Left lung (tissue), 8 donors: Measurements from ENCODE around the gene GCC2. TPM values are rescaled to one million over a fixed set of nuclear protein-coding genes. Genes with fewer than 3 reads are reported as not detected.

Experiments used
- polyA plus RNA-seq, 6 donors: library from polyadenylated mRNA; unstranded; fragments of 120-200 nt; gene quantifications; one replicate each; pipeline ENCODE4 v1.2.1, GENCODE V29; 2013; ENCODE audit not compliant: insufficient read length in 6 of 6
- total RNA-seq, 2 donors: library from RNA; stranded (reverse); fragmentation: NEBNext Ultra II Directional; extraction: Animal tissue kit (Norgen Biotek cat#: 25700); gene quantifications; one replicate each; pipeline ENCODE4 v1.2.1, GENCODE V29; 2021
- donor health status: DM: no; HTN: yes; CAD: no.
- donor health status: DM: no; HTN: no; CAD: no.

Gene GCC2
- total and polyA plus RNA-seq, 8 donors: 35.0 to 78.4 (median 54.8) TPM

Other genes starting within 250 kb of the GCC2 start
- gene SULT1C3, start 209.2 kb upstream of the GCC2 start, total RNA-seq: not detected
- under 1 TPM in 1 of 6 donors, not detected in 5; 0.14 TPM for gene SULT1C3, start 209.2 kb upstream of the GCC2 start, polyA plus RNA-seq
- gene SULT1C2, start 160.3 kb upstream of the GCC2 start, total RNA-seq: 10 to 100 TPM in 1 of 2 donors, 1 to 10 TPM in 1; 5.4 to 14.6 TPM
- 10 to 100 TPM; 16.0 to 36.6 (median 28.3) TPM for gene SULT1C2, start 160.3 kb upstream of the GCC2 start, polyA plus RNA-seq
- 1 to 10 TPM; 3.6 to 8.8 TPM for gene SULT1C4, start 71.3 kb upstream of the GCC2 start, total RNA-seq
- gene SULT1C4, start 71.3 kb upstream of the GCC2 start, polyA plus RNA-seq: 10 to 100 TPM; 60.8 to 91.4 (median 68.8) TPM
- 100 to 1,000 TPM; 111 to 122 TPM for gene LIMS1, start 85.3 kb downstream of the GCC2 start, total RNA-seq
- gene LIMS1, start 85.3 kb downstream of the GCC2 start, polyA plus RNA-seq: 10 to 100 TPM; 63.2 to 71.7 (median 68.9) TPM